HG02763 (cell line): Measurements from ENCODE around the gene STX3.
"Not testable (repeated sequence)": the region's sequence is repeated elsewhere in the genome, so short reads cannot be mapped to it uniquely, and the experiment has no call there.

Experiments
- ATAC-seq: cut with Tn5 transposase; IDR thresholded peaks from one replicate; pipeline ENCODE4 v1.9.1; 2021; ENCODE audit warnings: mild to moderate bottlenecking, moderate library complexity; ENCODE audit not compliant: unreplicated experiment

STX3 gene

DNA sequence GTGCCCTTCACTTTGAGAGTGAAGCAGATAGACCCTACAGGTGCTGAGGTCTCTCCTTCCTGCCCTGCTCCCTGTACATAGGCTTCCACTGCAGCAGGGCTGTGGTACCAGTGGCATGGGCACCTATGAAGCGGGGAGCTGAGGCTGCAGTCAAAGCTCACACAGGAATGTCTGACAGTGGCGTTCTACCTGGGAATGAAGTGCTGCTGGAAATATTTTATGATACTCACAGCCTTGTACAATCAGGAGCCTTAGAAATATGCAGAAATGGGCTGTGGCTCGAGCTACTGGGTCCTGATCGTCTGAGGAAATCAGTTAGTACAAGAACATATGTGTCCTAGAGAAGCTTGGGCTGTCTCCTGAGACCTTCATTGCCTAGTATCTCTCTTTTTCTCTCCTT lies 30.6 kb downstream of the STX3 start:
- ATAC-seq, result no peak

GRCh38 chr11:59787255-59787588 lies 32.0 kb downstream of the STX3 start:
- ATAC-seq, result no peak

- no peak for ATAC-seq
Observed at GRCh38 chr11:59787816-59788215, 32.6 kb downstream of the STX3 start.

GRCh38 chr11:59791639-59792038 lies 36.5 kb downstream of the STX3 start:
- ATAC-seq, result no peak

DNA sequence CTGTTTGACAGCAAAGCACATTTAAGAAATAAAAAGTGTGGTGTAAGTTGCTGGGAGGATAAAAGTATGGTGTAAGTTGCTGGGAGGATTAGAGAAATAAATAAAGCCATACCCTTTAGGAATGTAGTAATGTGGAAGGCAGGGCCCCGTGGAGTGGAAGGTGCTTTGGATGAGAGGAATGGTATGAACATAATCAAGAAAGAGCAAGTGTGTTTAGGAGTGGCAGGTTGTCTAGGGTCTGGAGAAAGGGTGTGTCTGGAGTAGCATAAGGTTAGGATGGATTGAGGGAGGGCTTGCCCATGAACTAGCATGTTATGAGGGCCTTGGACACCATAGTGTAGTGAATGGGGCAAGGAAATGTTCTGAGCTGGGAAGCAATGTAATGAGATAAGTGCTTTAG lies 37.3 kb downstream of the STX3 start:
- no peak for ATAC-seq

GRCh38 chr11:59794417-59794816 lies 39.2 kb downstream of the STX3 start:
- ATAC-seq, result no peak

DNA sequence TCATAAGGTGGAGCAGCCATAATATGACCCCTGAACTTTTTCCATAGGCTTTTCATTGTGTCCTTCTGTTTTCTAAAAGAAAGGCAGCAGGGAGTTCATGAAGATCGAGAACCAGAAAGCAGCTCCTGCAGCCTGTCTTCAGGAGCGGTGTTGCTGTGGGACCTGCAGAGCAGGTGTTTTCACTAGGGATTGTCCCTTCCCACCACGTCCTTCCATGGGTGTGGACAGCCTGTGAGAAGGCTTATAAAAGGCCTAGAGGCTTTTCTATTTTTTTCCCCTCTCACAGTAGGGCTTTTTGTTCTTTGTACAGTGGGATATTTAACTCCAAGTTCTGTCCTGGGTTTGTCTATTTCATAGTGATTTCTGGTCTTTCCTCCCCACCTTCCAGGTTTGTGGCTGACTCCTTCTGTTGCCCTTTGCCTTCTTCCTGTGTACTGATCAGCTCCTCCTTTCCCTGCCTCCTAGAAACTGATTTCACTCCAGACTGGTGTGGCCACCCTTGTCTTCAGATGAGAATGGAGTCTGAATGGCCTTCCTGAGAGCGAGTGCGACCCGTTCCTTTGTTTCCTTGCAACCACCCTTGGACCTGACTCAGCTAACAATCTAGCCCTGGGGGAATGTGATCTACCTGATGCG lies 45.3 kb downstream of the STX3 start:
- ATAC-seq, result no peak

DNA sequence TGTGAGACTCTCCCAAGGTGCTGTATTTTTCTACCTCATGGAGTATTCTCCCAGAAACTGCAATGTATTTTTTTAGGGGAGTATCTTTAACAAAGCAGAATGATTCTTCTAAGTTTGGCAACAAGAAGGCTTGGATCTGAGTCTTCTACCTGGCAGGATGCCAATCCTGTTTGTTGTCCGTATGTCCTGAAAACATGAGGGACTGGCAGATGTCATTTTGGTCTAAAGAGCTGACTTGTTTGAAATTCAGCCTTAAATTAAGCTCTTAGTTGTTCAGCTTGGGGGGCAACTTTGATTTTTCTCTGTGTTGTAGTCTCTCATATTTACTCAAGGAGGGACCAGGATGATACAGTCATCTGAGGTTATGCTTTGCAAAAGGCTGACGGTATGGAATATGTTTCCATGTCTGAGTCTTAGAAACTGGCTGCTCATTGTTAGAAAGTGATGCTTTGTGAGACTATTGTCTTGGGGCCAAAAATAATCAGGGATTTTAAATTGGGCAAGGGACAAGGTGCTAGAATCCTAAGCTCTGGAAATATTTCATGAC lies 46.1 kb downstream of the STX3 start:
- ATAC-seq, result no peak

- no peak for ATAC-seq
Observed at GRCh38 chr11:59801981-59802638, 46.9 kb downstream of the STX3 start.

DNA sequence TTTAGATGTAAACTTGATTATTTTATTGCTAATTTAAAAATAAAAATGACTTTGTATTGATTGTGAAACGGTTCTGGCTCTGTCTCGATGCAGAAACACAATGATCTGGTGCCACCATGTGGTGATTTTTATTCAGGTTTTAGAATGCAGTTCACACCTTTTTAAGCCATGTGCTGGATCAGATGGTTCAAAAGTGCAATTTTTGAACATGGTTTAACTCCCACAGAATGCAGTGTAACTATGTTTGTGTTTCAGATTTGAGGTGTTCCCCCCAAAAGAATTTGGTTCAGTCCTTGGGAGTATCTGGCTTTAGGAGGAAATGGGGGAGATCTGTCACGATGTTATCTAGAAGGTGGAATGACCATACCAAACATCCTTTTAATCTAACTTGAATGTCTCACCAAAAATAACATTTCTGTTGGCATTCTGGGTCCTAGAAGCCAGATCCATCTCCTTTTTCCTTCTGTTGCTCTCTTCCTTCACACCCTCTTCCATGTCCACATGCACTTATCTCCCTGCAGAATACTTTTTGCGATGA lies 47.5 kb downstream of the STX3 start:
- ATAC-seq, result no peak

DNA sequence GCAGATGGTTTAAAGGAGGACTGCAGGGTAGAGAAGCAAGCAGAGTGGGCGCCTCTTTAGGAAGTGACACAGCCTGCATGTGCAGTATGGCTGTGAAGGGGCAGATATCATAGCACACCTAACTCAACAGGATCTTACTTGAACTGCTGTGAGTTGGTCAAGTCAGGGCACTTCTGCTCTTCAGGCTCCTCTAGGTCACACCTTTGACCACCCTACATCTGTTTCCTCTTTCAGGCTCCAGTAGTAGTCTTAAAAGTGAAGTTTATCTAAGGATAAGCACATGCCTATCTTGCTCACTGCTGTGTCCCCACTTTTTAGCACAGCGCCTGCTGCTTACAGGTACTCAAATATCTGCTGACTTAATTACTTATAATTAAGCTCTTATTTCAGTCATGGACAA lies 48.9 kb downstream of the STX3 start:
- ATAC-seq, result no peak

- ATAC-seq, result no peak
Observed at GRCh38 chr11:59807047-59807610, 52.0 kb downstream of the STX3 start.

GRCh38 chr11:59810189-59810910 lies 55.2 kb downstream of the STX3 start, which contains the start of gene MRPL16:
Gene MRPL16, minus strand, starts transcription at chr11:59810778. Its CDS starts 120 bp downstream, at chr11:59810658.
- ATAC-seq, result peak; percentile 97

GRCh38 chr11:59810911-59811259 lies 55.7 kb downstream of the STX3 start:
- ATAC-seq, result no peak

DNA sequence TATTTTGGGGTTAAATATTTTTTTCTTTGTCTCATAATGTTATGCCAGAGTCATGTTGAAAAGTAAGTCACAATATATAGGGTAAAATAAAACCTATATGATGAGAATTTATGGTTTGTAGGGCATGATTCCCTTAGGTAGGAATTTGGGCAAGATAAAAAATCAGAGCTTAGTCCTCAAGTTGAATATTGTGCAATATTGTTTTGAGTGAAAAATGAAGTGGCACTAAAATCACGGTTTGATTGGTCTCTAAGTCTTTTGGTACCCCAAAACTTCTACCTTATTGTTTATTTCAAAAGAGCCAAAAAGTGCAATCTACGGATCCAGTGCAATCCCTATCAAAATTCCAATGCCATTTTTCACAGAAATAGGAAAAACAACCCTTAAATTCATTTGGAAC lies 57.0 kb downstream of the STX3 start:
- ATAC-seq, result no peak

DNA sequence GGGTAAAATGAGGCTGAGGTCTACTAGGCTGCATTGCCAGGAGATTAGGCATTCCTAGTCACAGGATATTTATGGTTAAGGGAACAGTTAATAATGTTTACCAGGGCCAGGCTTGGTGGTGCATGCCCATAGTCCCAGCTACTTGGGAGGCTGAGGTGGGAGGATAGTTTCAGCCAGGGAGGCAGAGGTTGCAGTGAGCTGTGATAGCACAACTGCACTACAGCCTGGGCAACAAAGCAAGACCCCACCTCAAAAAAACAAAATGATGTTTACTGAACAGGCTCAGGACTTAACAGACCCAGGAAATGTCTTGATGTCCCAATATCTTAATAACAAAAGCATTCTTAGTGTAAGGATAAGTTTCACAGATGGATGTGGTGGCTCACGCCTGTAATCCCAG lies 58.2 kb downstream of the STX3 start:
- no peak for ATAC-seq

- no peak for ATAC-seq
Observed at GRCh38 chr11:59814021-59814420, 58.8 kb downstream of the STX3 start.

DNA sequence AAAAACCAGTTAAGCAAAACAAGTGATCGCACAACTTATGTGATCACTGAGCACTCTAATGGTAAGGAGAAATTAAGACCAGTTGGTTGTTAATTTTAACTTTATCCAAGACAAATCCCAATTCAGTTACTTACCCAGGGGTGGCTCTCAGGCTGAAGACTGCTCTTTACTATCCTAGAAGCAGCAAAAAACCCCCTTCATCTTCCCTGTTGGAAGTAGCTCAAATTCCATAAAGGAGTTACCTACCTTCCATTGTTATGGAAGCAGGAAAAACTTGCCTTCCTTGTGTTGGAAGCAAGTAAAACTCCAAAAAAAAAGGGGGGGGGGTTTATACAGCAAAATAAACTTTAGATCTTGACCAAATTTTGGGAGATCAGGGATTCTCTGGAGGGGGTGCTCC lies 60.6 kb downstream of the STX3 start:
- ATAC-seq, result no peak

DNA sequence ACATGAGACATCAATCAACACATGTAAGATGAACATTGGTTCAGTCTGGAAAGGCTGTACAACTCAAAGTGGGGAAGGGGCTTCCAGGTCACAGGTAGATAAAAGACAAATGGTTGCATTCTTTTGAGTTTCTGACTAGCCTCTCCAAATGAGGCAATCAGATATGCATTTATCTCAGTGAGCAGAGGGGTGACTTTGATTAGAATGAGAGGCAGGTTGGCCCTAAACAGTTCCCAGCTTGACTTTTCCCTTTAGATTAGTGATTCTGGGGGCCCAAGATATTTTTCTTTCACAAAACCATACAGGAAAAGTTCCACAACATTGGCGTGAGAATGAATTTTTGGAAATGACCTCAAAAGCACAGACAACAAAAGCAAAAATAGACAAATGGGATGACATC lies 61.3 kb downstream of the STX3 start:
- not testable (repeated sequence) for ATAC-seq

GRCh38 chr11:59818572-59818971 lies 63.4 kb downstream of the STX3 start:
- no peak for ATAC-seq

GRCh38 chr11:59822989-59823566 lies 67.9 kb downstream of the STX3 start:
- peak; percentile 85 for ATAC-seq
